Measurements from ENCODE around the gene PRM1.

The PRM1 gene

DNA sequence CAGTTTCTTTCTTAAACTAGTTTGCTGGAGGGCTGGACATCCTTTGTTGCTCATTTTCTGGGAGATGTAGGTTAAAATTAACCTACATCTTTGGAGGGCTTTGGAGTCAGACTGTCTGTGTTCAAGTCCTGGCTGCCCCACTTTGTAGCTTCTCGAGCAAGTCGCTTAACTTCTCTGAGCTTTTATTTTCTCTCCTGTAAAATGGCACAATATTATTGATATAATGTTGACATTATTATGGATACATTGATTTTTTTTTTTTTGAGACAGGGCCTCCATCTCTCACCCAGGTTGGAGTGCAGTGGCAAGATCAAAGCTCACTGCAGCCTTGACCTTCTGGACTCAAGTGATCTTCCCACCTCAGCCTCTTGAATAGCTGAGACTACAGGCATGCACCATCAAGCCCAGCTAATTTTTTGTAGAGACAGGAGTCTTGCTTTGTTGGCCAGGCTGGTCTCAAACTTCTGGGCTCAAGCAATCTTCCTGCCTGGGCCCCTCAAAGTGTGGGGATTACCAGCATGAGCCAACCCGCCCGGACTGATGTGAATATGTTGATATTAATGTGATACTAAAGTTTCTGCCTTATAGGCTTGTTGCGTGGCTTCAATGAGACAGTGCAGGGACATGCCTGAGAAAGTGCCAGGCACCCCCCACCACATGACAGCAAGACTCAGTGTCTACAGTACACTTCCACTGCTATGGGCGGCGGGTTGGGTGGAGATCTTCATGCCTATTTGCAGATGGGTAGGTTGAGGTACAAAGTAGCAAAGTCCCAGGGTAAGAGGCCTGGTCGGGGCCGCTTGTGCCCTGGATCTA is 32.6 kb upstream of the PRM1 start:
- DNase-seq = no peak

DNA sequence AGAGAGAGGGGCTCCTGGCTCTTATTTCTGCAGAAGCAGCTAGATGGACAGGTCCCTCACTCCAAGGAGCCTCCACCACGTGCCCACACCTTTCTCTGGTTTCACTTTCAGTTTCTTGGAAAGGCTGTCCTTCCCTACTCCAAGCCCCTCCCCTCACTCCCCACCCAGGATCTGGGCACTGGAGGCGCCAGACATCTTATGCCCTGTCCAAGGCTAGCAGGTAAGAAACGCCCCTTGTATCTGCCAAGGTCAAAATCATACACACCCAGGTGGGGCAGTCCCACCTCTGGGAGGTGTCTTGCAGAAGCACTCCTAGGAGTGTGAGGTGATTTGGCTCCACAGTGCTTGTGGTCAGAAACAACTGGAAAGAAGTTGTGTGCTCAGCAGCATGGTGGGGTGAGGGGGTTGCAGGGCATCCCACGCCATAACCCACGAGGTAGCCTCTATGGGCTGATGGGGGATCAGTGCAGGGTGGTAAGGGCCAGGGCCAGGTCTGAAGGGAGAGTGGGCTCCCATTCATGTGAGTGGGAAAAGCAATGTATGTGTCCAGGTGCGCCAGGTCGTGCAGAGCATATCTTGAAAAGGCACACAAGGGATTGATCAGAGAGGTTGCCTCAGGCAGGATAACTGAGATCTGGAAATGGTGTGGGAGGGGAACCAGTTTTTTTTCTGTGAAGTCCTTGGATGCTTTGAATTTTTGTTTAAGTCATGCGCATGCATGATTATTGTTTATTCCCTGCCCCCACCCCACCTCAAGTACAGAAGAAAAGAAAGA is 31.8 kb upstream of the PRM1 start:
- DNase-seq = peak; percentile 41

DNA sequence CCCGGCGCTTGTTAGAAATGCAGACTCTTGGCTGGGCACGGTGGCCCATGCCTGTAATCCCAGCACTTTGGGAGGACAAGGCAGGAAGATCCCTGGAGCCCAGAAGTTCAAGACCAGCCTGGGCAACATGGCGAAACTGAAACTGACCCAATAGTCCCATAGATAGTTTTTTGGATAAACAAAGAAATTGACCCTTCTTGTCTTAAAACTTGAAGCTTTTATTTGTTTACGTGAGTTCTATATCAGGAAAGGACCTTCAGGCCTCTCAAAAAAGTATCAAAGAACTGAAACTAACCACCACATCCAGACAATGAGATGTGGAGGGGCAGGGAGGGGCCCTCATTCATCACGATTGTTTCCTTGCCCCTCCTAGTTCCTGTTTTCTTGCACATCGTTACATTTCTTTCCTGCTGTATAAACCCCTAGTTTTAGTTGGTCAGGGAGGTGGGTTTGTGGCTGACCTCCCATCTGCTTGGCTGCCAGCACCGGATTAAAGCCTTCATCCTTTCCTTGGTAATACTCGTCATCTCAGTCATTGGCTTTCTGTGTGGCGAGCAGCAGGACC is 29.9 kb upstream of the PRM1 start:
- DNase-seq = peak; percentile 51

DNA sequence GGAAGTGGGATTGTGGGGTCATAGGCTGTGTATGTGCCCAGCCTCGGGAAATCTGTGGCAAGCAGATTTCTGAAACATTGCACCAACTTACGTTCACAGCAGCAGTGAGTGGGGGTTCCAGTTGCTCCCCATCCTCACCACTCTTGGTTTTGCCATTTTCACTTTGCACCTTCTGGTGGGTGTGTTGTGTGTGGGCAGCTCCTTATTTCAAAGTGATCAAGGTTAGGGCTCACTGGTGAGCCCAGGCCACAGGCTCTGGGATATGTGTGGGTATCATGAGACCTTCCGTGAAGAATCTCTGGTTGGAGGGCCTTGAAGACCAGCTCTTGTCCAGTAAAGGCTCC is 29.5 kb upstream of the PRM1 start:
- no peak for DNase-seq

DNA sequence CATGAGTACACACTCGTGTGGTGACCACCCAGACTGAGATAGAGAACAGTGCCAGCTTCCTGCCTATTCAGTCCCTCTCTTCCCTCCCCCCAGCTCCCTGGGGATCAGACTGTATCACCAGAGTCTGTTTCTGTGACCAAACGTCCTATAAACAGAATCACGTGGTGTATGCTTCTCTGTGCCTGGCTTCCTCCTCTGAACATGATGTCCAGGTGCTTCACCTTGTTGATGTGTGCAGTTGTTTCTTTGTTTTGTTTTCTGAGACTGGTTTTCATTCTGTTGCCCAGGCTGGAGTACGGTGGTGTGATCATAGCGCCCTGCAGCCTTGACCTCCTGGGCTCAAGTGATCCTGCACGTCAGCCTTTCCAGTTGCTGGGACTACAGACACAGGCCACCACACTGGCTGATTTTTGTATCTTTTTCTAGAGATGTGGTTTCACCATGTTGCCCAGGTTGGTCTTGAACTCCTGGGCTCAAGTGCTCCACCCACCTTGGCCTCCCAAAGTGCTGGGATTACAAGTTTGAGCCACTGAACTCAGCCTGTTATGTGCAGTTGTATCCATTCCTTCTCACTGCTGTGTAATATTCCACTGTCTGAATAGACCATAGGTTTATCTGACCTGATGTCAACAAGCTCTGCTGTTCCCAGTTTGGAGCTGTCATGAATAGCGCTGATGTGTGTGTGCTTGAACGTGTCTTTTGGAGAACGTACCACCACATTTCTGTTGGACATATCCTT is 28.9 kb upstream of the PRM1 start:
- DNase-seq = no peak

DNA sequence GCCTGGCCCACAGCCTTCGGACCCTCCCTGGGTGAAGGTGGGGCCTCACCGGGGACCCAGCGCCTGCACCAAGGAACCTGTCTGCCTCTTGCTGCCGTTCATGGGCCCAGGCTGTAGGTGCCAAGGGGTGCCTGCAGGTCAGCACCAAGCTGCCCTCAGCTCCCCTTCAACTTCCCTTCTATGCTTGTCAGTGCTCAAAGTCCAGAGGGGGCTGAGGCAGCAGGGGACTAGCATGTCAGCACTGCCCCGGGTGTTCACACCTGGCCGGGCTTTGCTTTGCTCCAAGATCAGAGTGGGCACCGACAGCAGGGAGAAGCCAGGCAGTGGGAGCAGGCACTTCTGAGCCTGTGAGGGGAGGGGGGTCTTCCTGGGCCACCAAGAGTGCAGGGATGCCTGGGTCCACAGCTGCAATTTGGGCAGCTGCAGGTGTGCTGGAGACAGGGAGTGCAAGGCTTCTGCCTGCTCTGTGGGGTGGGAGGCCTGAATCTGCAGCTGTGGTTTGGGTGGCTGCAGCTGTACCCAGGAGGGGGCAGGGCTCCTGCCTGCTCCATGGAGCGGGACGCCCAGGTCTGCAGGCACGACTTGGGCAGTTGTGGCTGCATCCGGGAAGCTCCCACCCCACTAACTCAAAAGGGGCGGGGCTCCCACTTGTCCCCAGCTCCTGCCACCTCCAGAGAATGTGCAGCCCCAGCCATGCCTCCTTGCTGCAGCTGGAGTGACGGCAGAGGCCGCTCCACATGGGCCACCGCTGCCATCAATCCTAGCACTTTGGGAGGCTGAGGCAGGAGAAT is 27.6 kb upstream of the PRM1 start:
- no peak for DNase-seq

DNA sequence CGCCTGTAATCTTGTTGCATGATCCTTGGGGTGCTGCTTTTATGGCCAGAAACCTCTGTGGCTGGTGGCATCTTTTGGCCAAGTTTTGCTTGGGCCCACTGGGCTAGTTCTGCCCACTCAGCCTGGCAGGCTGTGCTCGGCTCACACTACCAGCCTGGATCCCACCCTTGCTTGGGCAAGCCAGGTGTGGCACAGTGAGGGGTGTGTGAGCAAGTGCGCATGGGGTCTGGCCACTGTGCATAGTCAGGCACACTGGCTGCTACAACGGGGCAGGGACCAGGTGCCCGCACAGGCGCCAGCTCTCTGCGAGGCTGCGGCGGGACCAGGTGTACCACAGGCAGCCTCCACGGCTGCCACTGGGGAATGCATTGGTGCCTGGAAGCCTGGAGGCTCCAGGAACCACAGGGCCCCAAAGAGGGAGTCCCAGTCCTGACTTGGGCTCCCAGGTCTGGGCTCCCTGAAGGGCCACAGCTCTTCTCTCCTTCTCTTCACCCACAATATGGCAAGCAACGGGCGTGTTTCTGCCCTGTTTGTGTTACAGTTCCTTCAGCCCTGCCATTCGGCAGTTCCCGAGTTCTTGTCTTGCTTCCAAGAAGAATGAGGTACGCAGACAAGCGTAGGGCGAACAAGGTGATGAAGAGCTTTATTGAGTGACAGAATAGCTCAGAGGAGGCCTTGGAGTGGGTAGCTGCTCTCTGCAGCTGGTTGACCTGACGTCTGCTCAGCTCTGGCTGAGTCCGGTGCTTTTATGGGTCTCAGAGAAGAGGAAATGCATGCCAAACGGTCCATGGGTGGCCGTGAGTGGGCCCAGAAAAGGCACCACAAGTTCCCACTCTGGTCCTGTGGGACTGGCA is 26.7 kb upstream of the PRM1 start:
- no peak for DNase-seq

DNA sequence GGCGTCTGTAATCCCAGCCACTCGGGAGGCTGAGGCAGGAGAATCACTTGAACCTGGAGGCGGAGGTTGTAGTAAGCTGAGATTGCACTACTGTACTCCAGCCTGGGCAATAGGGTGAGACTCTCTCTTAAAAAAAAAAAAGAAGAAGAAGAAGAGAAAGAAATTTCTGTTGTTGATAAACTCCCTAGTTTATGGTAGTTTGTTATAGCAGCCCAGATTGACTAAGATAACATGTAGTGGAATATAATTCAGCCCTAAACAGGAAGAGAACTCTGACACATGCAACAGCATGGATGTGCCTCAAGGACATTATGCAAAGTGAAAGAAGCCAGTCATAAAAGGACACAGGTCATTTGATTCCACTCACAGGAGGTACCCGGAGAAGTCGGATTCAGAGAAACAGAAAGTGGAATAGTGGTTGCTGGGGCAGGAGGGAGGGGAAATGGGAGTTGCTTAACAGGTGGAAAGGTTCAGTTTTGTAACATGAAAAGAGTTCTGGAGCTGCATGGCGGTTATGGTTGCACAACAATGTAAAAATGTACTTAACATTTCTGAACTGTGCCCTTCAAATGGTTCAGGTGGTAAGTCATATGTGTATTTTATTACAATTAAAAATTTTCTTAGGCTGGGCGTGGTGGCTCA is 26.0 kb upstream of the PRM1 start:
- no peak for DNase-seq

DNA sequence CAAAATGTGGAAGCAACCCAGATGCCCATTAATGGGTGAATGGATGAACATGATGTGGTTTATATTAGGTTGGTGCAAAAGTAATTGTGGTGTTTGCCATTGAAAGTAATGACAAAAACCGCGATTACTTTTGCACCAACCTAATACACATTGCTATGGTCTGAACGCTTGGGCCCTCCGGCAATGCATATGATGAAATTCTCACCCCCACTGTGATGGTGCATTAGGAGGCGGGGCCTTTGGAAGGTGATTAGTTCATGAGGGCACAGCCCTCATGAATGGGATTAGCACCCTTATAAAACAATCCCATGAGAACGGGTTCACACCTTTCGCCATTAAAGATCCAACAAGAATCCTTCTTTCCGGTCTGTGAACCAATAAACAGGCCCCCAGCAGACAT is 25.3 kb upstream of the PRM1 start:
- no peak for DNase-seq

DNA sequence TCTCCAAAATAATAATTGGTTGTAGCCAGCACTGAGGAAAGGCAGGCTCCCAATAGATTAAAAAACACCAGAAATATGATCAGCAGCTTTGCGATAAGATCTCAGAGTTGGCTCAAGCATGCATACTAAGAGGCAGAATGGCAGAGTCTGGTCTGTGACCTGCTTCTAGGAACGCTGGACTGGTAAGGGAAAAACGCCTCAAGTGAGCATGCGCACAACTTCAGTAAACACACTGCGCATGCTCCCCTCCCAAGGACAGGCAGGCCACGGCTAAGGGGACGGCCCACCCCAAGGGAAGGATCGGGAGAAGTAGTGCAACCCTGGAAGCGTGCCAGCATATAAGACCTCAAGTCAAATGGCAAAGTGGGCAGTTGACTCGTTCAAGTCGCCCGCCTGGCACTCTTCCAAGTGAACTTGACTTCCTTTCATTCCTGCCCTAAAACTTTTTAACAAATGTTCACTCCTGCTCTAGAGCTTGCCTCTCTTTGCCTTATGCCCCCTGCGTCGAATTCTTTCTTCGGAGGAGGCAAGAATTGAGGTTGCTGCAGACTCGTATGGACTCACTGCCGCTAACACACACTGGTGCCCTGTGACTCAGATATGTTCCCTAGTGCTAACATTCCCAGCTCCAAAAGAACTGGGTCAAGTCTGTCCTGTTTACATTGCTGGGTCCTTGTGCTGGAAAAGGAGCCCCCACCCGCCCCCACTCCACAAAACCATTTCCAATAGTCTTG is 22.4 kb upstream of the PRM1 start:
- DNase-seq = no peak

DNA sequence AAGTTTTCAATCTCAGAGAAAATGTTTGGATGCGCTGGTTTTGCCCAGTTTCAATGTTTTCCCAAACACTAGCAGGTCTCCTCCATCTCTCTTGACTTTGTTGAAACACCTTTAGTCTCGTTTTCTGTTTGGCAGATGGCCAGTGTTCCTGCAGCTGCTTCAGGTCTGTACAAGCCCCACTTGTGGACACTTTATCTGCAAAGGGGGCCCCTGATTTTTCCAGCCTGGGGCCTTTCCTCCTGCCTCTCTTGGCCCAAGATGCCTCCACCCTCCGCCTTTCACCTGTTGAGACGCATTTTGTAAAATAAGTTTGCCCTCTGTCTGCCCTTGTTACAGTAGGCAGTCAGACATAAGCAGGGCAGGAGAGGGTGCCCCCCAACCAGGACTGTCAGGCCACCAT is 21.8 kb upstream of the PRM1 start:
- DNase-seq = no peak

DNA sequence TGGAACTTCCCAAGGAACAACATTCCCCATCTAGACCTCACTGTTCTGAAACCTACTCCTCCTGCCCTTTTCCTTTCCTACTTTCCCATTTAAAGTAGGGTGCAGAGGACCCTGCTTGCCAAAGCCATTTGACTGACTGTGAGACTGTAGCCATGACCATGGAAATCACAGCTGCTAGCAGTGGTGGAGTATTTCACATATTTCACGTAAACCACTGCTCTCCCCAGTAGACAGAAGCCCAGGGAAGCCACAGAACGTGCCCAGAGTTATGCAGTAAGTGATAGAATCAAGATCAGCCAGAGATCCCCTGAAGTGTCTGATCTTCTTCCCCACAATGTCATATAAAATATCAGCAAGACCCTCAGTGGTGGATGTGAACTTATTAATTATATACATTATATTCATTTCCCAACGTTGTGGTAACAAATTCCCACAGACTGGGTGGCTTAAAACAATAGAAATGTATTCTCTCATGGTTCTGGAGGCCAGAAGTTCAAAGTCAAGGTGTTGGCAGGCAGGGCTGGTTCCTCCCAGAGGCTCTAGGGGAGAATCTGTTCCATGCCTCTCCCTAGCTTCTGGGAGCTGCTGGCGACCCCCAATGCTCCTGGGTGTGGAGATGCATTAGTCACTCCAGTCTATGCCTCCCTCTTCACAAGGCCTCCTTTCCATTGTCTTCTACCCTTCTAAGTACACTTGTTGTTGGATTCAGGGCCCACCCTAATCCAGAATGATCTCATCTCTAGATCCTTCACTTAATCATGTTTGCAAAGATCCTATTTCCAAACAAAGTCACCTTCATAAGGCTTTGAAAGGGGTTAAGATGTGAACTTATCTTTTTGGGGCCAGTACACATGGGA is 20.7 kb upstream of the PRM1 start:
- DNase-seq = no peak

DNA sequence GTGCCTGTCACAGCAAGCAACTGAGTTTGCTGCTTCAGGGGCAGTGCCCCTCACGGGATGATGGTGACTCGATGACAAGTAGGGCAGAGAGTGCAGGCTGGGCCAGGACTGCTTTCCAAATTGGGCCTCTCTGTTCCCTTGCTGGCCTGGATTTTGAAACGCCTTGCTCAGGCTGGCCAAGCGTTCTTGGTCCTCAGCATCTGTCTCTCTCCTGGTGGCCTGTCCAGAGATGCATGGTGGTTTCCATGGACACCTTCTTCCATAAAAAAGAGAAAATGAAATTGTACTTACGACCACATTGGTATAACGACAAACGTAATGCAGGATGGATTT is 19.4 kb upstream of the PRM1 start:
- no peak for DNase-seq

DNA sequence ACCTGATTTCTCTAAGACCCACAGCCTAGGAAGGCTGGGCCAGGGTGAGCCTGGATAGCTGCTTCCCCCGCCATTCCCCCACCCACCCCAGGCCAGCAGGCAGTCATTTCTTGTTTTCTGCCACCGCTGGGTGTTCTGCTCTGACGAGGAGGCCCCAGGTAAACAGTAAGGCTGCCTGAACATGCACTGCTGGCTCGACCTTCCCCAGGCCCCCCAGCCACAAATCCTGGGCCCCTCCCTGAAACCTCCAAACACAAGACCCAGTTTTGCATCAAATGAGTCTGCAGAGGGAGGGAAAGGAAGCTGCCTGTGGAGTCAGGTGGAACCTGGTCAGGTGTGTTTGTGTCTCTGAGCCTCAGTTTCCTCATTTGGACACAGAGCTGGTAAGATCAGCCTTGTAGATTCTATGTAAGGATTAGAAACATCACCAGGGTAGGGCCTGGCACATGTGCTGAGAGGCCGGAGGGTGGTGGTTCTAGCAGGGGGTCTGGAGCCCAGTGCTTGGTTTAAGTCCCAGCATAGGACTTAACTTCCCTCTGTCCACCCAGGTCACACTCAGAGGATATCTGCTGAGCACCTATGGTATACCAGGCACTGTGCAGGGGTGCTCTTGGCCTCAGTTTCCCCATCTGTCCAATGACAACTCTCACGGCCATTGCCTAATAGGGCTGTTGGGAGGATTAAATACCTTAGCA is 18.9 kb upstream of the PRM1 start:
- no peak for DNase-seq

DNA sequence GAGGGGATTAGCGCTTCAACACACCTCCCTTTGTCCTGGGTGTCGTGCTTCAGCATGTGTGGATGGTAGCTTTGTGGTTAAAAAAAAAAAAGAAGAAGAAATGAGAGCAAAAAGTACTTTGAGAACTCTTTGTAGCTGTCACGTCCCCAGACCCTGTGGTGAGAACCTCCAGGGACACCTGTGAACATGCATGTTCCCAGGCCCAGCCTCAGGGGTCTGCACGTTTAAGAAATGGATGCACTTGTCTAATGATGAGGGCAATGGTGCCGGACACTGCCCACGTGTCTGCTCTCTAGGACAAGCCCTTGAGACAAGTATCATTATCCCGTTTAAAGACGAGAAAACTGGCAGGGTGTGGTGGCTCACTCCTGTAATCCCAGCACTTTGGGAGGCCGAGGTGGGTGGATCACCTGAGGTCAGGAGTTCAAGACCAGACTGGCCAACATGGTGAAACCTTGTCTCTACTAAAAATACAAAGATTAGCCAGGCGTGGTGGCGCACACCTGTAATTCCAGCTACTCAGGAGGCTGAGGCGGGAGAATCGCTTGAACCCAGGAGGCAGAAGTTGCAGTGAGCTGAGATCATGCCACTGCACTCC is 17.9 kb upstream of the PRM1 start:
- peak; percentile 20 for DNase-seq

DNA sequence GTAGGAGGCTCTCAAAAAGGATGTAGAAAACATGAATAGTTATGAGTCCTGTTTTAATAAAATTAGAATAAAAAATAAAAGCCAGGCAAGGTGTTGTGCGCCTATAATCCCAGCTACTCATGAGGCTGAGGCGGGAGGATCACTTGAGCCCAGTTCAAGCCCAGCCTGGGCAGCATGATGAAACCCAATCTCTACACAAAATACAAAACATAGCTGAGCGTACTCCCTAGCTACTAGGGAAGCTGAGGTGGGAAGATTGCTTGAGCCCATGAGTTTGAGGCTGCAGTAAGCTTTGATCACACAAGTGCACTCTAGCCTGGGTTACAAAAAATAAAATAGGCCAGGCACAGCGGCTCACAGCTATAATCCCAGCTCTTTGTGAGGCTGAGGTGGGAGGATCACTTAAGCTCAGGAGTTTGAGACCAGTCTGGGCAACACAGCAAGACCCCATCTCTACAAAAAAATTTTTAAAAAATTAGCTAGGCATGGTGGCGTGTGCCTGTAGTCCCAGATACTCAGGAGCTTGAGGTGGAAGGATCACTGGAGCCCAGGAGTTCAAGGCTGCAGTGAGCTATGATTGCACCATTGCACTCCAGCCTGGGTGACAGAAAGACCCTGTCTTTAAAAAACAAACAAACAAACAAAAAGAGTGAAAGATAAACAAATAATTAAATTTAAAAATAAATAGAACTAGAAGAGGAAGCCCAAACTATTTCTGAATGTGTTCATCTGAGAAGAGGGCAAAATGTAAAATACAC is 17.2 kb upstream of the PRM1 start:
- DNase-seq = no peak

DNA sequence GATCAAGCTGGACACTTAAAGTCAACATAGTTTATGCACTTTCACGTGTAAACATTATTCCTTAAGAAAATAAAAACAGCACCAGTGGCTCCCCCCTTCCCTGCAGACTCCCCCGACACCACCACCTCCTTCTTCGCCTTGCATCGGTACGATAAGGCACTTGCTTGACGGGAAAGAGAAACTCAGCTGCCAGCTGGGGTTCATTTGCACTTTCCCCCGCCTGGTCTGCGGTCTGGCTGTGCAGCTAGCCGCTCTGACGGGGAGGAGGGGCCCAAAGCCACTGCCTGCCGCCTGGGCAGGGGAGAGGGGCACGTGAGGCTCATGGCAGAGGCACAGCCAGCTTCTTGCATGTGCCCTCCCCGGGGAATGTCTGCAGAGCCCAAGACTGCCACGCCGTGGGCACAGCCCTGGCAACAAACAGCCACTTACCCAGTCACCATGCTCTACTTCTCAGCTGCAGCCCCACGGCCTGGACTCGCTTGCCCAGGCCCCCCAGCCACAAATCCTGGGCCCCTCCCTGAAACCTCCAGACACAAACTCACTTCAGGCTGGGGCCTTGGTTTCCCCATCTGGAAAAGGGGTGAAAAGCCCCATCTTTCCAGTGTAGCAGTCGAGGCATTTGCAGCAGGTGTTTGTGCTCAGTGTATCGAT is 16.5 kb upstream of the PRM1 start:
- DNase-seq = peak; percentile 76
